Keratinocyte (primary cell): ENCODE data around the gene DUSP2. TPM values are rescaled to one million over a fixed set of nuclear protein-coding genes. Genes with fewer than 3 reads are reported as not detected.

Experiments
- DNase-seq: peaks from one replicate; pipeline ENCODE4 v3.0.0-alpha.2; 2011; ENCODE audit warnings: low read depth, missing footprints, low spot score
- FAIRE-seq: peaks from 2 replicates; lab custom pipeline; 2011; peaks lifted over from hg19 to GRCh38; lab: Jason Lieb, UNC
- H2AFZ ChIP-seq: 2 replicates; pipeline ENCODE4 v1.6.0; 2012; ENCODE audit warnings: low read length, control low read depth, inconsistent platforms; ENCODE audit not compliant: control insufficient read depth
- H3K27ac ChIP-seq: 2 replicates; pipeline ENCODE4 v1.5.1; 2011; ENCODE audit warnings: low read length; ENCODE audit not compliant: control insufficient read depth, insufficient read depth
- H3K27me3 ChIP-seq: 3 replicates; pipeline ENCODE4 v1.6.0; 2011; ENCODE audit warnings: low read length; ENCODE audit not compliant: control insufficient read depth, insufficient read depth; ENCODE audit errors: extremely low read depth
- H3K36me3 ChIP-seq, 2 experiments: 2 replicates in 1 of 2; 3 replicates in 1 of 2; pipeline ENCODE4 v1.5.1; 2011; ENCODE audit warnings: low read length in 2 of 2, mild to moderate bottlenecking in 1 of 2; ENCODE audit not compliant: control insufficient read depth in 2 of 2, insufficient read depth in 2 of 2; ENCODE audit errors: extremely low read depth in 1 of 2
- H3K4me1 ChIP-seq: 3 replicates; pipeline ENCODE4 v1.5.1; 2011; ENCODE audit warnings: low read length; ENCODE audit not compliant: control insufficient read depth, insufficient read depth; ENCODE audit errors: extremely low read depth
- H3K4me2 ChIP-seq: 3 replicates; pipeline ENCODE4 v1.6.0; 2011; ENCODE audit warnings: low read depth, low read length; ENCODE audit not compliant: control insufficient read depth, insufficient read depth; ENCODE audit errors: extremely low read depth
- H3K4me3 ChIP-seq, 3 experiments: fragments of 200-600 bp in 1 of 3; sonication (generic) in 1 of 3; 2 replicates in 2 of 3; 3 replicates in 1 of 3; pipeline ENCODE4 v1.5.1; 2011 to 2016; ENCODE audit warnings: low read length in 3 of 3, mild to moderate bottlenecking in 3 of 3, control low read depth in 2 of 3, inconsistent platforms in 1 of 3, low read depth in 1 of 3, mixed read lengths in 1 of 3, mixed run types in 1 of 3, moderate library complexity in 1 of 3; ENCODE audit not compliant: control insufficient read depth in 2 of 3, insufficient read depth in 2 of 3; ENCODE audit errors: extremely low read depth in 1 of 3
- H3K79me2 ChIP-seq: 2 replicates; pipeline ENCODE4 v1.6.0; 2012; ENCODE audit warnings: low read length; ENCODE audit not compliant: control insufficient read depth, insufficient read depth
- H3K9ac ChIP-seq: 3 replicates; pipeline ENCODE4 v1.6.0; 2011; ENCODE audit warnings: low read length; ENCODE audit not compliant: control insufficient read depth, insufficient read depth; ENCODE audit errors: extremely low read depth
- H3K9me1 ChIP-seq: 3 replicates; pipeline ENCODE4 v1.6.0; 2011; ENCODE audit warnings: low read length; ENCODE audit not compliant: control insufficient read depth, insufficient read depth; ENCODE audit errors: extremely low read depth
- H3K9me3 ChIP-seq: 2 replicates; pipeline ENCODE4 v1.5.1; 2012; ENCODE audit warnings: low read depth, low read length; ENCODE audit not compliant: control insufficient read depth
- H4K20me1 ChIP-seq: 3 replicates; pipeline ENCODE4 v1.6.0; 2011; ENCODE audit warnings: low read length; ENCODE audit not compliant: control insufficient read depth, insufficient read depth; ENCODE audit errors: extremely low read depth
- EZH2 ChIP-seq: IDR thresholded peaks from one replicate; pipeline ENCODE4 v1.6.1; 2012; ENCODE audit warnings: inconsistent platforms, mild to moderate bottlenecking, low read length, moderate library complexity
- dilution Hi-C: fragments of 300-500 bp; cut with MboI; formaldehyde crosslinking; loops from one replicate; pipeline ENCODE4 v1.7.0; 2020; ENCODE audit warnings: low sequenced_read_pairs; ENCODE audit not compliant: extremely low pct_ligation_motif_present
- polyA plus RNA-seq, 5 experiments: library from polyadenylated mRNA; depleted of rRNA in 3 of 5; stranded (reverse) in 3 of 5; stranded (forward) in 1 of 5; unstranded in 1 of 5; fragments of >200 nt; gene quantifications; 1 replicate in 1 of 5; 2 replicates in 3 of 5; 3 replicates in 1 of 5; pipeline versions ENCODE4 v1.2.1 to v1.2.3, GENCODE V29; 2011 to 2012; ENCODE audit warnings: missing spikeins in 2 of 5, low read depth in 1 of 5, low replicate concordance in 1 of 5
- TF ChIP-seq, protein P1 (sequence below), 3 experiments: IDR thresholded peaks in 1 of 3; conservative IDR thresholded peaks in 1 of 3; optimal IDR thresholded peaks in 1 of 3; 2 replicates in 2 of 3; 3 replicates in 1 of 3; pipeline versions ENCODE3 to v1.5.1; 2011; ENCODE audit warnings: low read length in 3 of 3, mild to moderate bottlenecking in 3 of 3, moderate library complexity in 2 of 3, control low read depth in 1 of 3, inconsistent platforms in 1 of 3; ENCODE audit not compliant: insufficient read depth in 2 of 3; ENCODE audit errors: extremely low read depth in 1 of 3

Gene DUSP2
- polyA plus RNA-seq, 1 donor (not counting 4 experiments of a cell fraction or from before 2014, with no cell fraction given): 1.2 TPM

DNA sequence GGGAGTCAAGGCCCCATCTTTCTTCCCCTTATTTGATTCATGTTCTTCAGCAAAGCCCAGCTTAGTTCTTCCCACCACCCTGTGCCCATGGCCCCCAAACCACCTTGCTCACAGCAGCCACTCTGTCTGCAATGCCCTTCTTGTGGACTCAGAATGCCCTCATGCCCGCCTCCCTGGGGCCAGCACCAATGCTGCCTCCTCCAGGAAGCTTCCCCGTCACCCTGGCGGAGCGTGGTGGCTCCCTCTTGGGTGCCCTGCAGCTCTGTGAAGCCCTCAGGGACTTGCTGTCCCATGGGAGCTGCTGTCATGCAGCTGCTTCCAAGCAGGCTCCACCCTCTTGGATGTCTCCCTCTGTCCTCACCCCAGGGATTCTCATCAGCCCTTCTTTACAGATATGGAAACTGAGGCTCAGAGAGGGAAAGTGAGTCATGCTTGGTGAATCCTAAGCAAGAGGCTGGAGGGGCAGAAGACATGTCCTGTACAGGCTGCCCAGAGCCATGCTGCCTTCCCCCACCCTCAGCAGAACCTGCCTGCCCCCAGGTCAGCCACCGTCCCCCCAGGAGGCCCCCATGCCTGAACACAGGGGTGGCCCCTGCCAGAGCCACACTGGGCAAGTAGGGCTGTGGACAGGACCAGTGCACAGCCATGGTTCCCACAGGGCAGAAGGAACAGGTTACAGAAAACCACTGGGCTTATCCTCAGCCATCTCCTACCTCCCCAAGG is 11.8 kb upstream of the DUSP2 start:
- no peak for FAIRE-seq
- Histone ChIP-seq H3K9me1 (no peaks in the 10 kb centered on the region), H3K36me3 (no peaks in the 10 kb centered on the region)

DNA sequence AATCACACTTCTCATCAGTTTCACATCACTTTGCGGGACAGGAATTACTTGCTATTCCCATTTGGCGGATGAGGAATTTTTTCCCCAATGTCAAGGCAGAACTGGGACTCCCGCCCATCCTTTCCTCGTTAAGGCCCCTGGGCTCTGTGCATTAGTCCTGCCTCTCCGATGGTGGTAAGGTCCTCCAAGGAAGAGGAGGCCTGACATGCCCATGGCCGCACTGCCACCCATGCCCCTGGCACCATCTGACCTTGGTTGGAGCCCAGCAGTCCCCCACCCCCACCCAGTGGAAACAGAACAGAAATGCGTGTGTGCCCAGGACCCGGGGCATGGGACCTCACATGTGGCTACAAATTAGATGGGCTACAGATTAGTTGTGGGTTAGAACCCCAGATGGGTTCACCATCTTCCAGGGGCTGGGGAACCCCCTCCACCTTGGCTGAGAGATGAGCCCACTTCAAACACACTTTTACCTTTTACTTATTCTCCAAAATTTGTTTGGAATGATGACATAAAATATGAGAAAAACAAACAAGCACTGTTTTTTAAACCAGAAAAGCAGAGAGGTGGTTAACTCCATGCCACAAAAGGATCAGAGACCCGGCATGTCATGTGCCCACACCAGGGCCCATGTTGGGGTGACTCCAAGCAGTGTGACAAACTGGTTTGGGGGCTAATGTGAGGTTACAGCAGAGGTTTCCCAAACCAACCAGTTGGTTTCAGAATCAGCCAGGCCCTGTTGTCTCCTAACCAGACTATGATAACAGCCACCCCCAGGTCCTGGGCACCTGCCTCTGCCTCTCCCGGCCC is 11.0 kb upstream of the DUSP2 start:
- Histone ChIP-seq H3K9me3 (no peaks in the 10 kb centered on the region), H3K4me2 (no peak overlapping the region), H2AFZ (no peak overlapping the region), H3K27ac (no peak overlapping the region), H3K4me3 (no peak overlapping the region), H4K20me1 (no peaks in the 10 kb centered on the region), H3K36me3 (no peaks in the 10 kb centered on the region), H3K79me2 (no peaks in the 10 kb centered on the region), H3K4me1 (no peaks in the 10 kb centered on the region), H3K27me3 (peaks cover 26% of the 10 kb centered on the region), H3K9me1 (no peaks in the 10 kb centered on the region), H3K9ac (no peak overlapping the region)
- DNase-seq (no peak), FAIRE-seq (no peak)
- dilution Hi-C loops: no loop called here
- TF ChIP-seq, protein P1, sequence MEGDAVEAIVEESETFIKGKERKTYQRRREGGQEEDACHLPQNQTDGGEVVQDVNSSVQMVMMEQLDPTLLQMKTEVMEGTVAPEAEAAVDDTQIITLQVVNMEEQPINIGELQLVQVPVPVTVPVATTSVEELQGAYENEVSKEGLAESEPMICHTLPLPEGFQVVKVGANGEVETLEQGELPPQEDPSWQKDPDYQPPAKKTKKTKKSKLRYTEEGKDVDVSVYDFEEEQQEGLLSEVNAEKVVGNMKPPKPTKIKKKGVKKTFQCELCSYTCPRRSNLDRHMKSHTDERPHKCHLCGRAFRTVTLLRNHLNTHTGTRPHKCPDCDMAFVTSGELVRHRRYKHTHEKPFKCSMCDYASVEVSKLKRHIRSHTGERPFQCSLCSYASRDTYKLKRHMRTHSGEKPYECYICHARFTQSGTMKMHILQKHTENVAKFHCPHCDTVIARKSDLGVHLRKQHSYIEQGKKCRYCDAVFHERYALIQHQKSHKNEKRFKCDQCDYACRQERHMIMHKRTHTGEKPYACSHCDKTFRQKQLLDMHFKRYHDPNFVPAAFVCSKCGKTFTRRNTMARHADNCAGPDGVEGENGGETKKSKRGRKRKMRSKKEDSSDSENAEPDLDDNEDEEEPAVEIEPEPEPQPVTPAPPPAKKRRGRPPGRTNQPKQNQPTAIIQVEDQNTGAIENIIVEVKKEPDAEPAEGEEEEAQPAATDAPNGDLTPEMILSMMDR (optimal IDR thresholded peaks at IDR 0.05 in 1 of 3, IDR thresholded peaks at IDR 0.05 in 1 of 3, conservative IDR thresholded peaks at IDR 0.05 in 1 of 3; ENCODE audit: extremely low read depth in 1 of 3, insufficient read depth in 2 of 3, low read length in 3 of 3): no peak
- no peak for TF ChIP-seq EZH2

More for the DNA sequence above, 11.8 kb upstream of the DUSP2 start:
- Histone ChIP-seq H3K27ac (no peak overlapping the region), H3K4me3 (no peak overlapping the region), H3K79me2 (no peaks in the 10 kb centered on the region), H3K4me1 (no peaks in the 10 kb centered on the region), H3K9me3 (no peaks in the 10 kb centered on the region), H3K4me2 (no peak overlapping the region), H4K20me1 (no peaks in the 10 kb centered on the region), H3K9ac (no peak overlapping the region), H3K27me3 (peaks cover 26% of the 10 kb centered on the region), H2AFZ (no peak overlapping the region)
- no peak for DNase-seq
- TF ChIP-seq, protein P1 (optimal IDR thresholded peaks at IDR 0.05 in 1 of 3, IDR thresholded peaks at IDR 0.05 in 1 of 3, conservative IDR thresholded peaks at IDR 0.05 in 1 of 3; ENCODE audit: extremely low read depth in 1 of 3, insufficient read depth in 2 of 3, low read length in 3 of 3): no peak
- no peak for TF ChIP-seq EZH2
- dilution Hi-C loops: no loop called here
